NOMO-1 treated with dmso at 0.1 percent for 144 hours (cell line): ENCODE results near the gene SKIC8.

Source experiments
- DNase-seq: peaks from one replicate; lab custom pipeline; 2025; ENCODE audit not compliant: unreplicated experiment; lab: John Stamatoyannopoulos, UW

Gene SKIC8

DNA sequence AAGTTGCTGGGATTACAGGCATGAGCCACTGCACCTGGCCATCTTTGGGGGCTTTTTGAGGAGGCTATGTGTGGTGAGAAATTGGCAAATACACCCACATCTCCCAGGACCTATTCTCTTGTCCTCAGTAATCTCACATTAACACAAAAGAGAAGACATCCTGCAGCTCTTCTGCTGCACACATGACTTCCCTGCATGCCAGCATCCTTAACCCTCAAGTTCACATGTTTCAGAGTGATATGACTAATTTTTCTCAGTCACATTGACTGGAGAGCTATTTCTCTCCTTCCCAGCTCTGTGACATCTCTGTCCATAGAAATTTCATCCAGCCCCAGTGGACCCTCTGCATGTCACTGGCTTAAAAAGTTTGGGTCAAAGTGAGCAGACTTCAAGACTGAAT lies 1.9 kb upstream of the SKIC8 start:
- no peak for DNase-seq

DNA sequence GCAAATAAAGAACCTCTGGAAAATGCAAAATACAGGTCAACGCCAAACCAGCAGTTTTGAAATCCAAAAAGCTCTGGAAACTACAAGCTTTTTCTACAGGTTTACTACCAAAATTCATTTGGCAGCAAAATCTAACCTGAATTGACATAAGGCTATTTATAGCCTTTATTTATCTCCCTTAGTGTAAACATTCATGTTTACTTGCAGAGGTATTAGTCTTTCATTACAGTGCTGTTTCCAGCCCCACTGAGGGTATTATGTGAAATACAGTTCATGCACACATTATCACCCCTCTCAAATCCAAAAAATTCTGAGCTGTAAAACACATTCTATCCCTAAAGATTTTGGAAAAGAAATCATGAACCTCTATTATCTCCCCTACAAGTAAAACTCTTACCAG lies 7.2 kb downstream of the SKIC8 start:
- no peak for DNase-seq

DNA sequence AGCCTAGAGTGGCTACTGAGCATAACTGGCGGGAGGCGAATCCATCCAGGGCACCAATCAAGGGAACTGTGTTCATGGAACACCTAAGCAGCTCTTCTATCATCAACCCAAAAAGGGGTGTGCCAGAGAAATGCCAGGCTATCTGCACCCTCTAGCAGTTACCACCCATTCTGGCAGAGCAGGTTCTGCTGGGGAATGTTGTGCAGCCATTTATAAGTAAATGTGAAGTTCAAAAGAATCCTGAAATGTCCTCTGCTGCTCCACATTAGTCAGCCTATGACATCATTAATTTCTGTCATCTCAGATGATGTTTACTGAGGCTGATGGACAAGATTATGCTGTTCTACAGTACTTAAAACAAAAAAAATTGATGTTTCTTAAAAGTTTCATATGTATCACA lies 7.7 kb downstream of the SKIC8 start:
- no peak for DNase-seq

DNA sequence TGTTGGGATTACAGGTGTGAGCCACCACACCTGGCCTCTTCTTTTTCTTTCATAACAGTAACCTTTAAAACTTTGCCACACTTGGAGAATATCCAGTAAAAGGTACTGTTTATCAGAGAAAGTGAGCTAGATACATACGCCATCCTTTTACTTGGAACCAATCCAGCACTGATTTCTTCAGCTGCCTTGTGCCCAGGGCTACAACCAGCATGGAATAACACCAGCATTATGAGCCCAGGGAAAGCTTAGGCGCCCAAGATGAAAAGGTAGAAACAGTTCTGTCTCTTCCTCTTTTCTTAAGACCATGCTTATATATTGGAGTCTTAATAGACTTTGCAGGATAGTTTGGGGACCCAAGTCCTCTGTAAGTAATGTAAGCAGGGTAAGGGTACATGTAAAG lies 8.4 kb downstream of the SKIC8 start:
- DNase-seq, result no peak

DNA sequence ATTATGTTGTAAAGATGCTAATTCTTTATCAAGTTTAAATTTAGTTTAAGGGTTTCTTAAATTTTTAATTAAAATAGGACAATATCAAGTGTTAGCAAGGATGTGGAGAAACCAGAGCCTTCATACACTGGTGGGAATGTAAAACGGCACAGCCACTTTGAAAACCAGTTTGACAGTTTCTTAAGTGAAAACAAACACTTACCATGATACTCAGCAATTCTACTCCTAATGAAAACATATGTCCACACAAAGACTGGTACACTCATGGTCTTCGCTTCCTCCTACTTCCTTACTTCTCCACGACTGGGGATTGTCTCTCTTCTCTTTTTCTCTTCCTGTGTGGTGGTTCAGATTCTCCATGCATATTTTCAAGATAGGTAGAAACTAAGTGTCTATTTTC lies 9.2 kb downstream of the SKIC8 start:
- no peak for DNase-seq

DNA sequence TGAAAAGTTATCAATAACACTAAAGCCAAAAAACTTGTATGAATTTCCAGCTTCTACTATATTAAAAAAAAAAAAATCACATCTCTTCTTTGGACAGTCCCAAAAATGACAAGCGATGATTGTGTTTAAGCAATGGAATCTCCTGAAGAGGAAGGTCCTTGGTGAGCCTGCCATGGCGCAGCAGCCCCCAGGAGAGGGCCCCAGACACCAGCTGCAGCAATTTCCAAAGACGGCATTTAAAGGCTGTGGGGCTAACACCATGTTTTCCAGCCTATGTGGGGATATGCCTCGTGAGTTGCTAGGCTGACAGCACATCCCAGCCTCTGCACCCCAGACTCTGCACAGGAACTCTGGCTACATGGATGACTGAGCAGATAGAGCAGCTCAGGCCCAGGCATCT lies 14.7 kb downstream of the SKIC8 start:
- no peak for DNase-seq

DNA sequence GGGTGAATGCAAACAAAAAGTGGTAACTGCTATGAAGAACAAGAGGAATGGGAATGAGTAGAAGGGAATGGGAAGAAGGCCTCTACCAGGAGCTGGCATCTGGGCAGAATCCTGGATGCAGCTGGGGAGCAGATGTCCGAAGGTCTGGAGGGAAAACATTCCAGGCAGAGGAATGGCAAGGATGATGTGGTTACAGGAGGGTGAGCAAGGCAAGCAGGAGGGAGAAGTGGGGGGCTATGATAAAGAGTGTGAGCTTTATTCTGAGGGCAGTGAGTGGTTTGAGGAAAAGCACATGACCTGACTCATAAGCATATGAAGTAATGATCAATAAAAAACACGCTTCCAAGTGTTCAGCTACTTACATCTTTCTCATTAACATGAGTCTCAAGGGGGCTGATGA lies 17.1 kb downstream of the SKIC8 start:
- DNase-seq, result no peak

DNA sequence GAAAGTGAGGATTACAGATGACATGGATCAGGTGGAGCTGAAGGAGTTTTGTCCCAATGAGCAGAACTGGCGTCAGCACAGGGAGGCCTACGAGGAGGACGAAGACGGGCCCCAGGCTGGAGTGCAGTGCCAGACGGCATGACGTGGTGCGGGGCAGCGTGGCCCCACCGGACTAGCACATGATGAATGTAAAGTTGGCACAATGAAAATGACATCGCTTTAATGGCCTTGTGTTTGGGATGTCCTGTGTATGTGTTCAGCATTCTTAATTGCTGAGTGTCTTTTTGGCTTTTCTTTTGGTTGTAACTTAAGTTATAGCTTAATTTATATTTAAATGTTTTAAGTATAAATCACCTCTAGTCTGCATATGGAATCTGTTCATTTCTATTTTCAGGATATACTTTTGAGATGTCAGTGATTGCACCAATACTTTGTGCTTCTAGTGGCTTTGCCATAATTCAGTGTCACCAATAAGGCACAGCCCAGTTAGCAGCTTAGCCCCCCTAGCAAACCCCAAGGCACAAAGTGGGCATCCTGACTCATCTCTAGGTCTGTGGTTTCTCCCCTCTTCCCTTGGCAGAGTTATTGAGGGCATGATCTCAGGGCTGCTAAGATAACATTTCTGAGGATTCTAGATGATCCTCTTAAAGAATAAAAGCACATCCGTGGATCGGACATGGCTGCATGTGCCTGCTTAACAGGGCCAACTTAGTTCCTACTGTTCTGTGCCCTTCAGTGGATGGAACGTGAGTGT lies 18.9 kb downstream of the SKIC8 start:
- DNase-seq, result no peak

DNA sequence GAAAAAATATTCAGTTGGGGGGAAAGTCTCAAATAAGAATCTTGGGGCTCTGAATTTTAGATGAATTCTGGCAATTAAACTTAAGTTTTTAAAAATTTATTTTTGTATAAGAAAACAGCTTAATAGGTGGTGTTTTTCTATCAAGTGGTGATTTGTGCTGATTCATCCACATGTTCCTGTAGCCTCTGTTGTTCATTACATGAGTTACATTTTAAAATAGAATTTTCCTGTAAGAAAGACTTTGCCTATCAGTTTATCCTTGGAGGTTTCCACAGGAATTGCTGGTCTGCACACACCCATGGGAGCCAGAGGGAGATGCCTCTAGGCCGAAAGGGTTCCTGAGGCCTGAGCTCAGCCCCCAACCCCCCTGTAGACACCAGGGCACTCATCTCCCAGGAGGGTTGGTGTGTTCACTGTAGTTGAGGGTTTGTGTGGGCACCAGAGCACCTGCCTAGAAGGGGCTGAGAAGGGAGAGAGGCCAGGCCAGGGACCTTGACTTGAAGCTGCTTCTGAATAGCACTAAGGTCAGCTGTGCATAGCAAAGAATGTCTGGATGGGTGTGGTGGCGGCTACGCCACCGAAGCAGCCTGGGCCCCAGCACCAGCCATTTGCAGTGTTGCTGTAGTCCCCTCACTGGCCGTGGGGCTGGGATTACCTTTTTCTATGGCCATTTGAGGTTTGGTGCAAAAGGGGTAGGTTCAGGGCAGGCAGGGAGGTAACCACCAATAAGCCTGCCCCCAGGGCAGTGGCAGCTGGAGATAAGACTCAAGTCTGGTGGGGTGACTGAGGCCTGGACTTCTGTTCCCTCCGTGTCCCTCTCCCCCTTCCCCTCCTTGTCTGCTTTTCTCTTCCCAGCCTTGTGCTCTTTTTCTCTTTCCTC lies 23.1 kb downstream of the SKIC8 start:
- no peak for DNase-seq

DNA sequence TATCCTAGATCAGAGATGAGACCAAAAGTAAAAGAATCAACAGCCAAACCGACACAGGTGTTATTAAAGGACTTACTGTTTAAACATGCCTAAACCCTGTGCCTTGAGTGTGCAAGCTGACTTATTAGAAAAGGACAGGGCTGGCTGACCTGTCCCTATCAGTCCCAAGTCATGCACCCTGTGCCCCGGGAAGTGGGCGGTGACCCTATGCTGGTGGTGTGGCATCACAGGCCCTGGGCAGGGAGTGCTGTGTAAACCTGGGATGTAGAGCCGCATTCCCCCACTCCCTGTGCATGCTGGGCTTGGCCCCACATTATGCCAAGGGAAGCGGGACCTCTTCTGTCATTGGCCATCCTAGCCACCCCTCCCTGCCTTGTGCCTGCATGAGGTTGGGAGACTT lies 24.4 kb downstream of the SKIC8 start:
- DNase-seq, result no peak

DNA sequence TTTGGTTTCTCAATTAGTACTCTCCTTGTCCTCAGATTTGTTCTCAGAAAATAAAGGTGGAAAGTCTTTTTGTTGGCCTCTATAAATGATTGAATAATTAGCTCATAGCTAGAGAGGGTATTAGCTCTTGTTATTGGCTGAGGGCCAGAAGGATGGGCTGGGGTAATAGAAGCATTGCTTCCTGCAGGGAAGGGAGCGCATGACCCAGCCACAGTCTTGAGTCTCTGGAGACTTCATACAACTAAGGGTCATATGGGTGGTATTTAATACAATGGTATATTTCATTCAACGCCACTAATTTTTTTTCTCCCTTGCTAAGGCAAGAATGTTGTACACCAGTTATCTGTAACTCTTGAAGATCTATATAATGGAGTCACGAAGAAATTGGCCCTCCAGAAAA lies 26.6 kb downstream of the SKIC8 start:
- no peak for DNase-seq

DNA sequence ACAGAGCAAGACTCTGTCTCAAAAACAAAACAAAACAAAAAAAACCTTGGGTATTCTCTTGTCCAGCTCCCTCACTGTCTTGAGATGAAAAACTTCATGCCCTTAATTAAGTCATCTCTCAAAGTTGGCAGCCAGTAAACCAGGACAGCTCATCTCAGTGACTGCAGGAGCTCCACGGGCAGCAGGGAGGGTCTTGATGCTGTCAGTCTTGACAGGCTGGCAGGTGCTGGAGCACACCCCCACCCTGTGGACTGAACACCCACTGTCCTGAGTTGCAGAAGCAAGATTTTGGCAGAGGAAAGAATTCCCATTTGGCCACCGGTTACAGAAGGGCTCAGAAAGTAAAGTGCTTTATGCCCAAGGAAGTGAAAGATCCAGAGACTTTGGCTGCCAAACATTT lies 27.1 kb downstream of the SKIC8 start:
- no peak for DNase-seq

DNA sequence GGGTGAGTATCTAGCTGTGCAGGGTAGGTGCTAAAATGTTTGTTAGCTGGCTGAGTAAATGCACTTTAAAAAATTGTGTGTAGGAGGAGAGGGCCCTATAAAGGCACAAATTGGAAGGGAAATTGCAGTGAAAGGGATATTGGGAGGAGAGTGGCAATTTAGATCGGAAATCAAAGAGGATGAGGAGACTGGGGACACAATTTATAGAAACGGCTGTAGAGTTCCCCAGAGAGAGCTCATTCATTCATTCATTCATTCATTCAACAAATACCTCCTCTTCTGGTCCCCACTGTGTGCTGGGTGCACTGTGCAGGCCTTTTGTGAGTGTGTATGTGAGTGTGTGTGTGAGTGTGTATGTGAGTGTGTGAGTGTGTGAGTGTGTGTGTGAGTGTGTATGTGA lies 32.6 kb downstream of the SKIC8 start:
- no peak for DNase-seq

DNA sequence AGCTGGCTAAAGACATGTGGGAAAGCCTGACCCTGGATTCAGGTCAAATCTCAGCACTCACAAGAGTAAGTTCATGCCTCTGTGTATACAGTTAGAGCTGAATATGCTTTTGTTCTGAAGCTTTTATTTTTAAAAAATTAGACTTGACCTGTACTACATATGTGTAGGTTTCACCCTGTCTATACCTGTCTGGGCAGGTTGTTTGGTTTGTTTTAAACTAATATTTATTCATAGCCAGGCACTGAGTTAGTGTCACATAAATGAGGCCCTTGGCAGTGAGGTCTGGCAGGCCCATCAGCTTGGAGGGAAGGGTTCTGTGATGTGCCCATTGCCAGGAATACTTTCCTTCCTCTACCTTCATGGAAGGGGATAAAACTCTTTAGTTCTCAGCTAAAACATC lies 33.2 kb downstream of the SKIC8 start:
- no peak for DNase-seq

DNA sequence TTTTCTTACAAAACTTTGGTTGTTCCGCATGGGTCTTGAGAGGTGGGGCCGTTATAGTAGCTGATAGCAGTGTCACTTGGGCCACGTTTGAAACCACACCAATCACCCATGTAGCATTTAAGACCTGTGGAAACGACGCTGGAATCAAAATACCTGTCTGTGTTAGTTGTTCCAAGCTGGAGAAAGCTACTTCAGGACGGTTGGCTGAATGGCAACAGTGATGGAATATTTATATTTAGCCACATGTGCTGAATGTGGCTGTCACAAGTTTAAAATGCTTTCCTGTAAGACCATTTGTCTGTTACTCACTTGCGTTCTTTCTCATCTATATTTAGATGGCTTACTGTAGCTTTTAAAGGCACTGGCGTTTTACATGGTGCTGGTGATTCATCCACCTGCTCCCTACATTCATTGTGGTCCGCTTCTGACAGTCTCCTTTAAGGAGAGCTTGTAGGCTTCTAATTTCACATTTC lies 33.6 kb downstream of the SKIC8 start:
- DNase-seq, result no peak

DNA sequence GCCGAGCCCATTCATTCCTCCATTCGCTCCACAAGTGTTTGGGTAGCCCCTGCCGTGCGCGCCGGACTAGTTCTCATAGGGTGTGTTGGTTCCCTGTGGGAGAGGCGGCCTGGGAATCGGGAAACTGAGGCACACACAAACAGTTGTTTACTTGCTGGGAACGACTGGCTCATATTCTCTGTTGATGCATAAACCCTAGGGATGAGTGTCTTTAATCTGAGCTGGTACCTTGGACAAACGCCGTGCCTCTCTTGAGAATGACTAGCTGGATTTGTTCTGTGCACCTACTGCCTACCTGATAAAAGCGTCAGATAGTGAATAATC lies 34.3 kb downstream of the SKIC8 start:
- no peak for DNase-seq

DNA sequence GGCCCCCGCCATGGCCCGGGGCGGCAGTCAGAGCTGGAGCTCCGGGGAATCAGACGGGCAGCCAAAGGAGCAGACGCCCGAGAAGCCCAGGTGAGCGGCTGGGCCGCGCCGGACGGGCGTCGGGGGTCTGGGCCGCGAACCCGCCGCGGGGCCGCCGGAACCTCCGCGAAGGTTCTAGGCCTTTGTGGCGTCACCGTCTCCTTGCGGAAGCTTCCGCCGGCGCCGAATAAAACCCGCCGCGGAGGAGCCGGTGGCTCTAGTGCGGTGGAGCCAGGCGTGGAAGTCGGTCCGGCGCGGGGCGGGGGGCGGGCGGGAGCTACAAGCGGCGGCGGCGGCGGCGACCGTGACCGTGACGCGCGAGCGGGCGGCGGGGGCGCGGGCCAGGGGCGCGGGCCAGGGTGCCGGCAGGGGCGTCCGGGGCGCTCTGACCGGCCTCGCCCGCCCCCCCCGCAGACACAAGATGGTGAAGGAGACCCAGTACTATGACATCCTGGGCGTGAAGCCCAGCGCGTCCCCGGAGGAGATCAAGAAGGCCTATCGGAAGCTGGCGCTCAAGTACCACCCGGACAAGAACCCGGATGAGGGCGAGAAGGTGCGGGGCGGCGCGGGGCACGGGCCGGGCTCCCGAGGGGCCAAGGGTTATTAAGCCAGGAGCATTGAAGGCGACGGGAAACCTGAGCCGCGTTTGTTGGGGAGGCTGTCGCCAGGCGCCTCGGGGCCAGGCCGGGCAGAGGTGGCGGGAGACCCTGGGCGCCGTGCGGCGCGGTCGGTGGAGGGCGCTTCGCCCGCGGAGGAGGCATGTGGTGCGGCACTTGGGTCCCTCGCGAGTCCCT lies 34.9 kb downstream of the SKIC8 start, which contains the start of gene DNAJA4:
DNAJA4 (plus strand) TSS at position 259 of the 833 bp plus-strand sequence; CDS start at position 461, 202 bp downstream.
- DNase-seq, result peak; percentile 26

DNA sequence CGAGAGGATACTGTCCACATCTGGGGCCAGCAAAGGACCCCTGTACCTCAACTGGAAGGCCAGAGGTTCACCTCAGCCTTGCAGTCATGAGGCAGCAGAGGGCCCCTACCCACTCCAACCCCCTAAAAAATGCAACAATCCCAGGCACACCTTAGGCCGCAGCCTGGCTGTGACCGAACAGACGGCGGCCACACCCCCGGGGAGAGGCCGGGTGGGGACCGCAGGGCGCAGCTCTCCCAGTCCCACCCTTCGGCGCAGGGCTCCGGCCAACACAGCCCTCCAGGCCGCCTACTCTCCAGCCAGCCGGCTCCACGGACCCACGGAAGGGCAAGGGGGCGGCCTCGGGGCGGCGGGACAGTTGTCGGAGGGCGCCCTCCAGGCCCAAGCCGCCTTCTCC lies 35.5 kb downstream of the SKIC8 start:
- DNase-seq, result no peak

DNA sequence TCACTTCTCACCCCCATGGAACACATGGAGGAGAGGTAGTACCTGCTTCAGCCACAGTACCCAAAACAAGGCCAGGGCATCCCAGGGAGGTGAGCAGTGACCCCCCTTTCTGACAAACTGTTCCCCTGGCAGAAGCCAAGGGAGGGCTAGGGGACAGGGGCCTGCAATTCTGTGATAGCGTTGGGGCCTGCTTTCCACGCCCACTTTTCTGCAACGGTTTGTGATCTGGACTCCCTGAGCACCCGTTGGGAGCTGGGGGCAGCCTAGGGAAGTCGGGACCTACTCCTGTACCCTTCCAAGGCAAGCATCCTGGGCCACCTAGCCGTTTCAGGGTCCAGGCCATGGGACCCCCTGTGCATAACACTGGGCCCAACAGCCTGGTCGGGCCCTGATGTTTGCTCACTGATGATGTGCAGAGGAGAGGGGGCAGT lies 36.0 kb downstream of the SKIC8 start:
- DNase-seq, result no peak

DNA sequence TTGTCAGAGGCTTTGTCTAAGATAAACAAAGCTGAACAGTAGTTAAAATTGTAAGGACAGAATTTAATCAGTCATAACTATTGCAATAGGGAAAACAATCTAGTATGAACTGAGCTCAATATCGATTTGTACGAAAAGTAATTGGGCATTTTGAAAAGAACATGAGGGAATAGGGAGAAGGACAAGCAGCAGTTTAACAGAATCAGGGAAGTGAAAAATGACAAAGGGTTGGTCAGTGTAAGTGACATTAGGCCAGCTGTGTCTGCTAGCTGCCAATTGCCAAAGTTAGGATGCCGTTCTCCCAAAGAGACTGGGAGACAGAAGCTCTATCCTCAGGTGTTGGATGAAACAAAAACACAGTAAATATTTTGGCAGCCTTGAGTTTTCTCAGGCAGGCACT lies 38.3 kb downstream of the SKIC8 start:
- no peak for DNase-seq

DNA sequence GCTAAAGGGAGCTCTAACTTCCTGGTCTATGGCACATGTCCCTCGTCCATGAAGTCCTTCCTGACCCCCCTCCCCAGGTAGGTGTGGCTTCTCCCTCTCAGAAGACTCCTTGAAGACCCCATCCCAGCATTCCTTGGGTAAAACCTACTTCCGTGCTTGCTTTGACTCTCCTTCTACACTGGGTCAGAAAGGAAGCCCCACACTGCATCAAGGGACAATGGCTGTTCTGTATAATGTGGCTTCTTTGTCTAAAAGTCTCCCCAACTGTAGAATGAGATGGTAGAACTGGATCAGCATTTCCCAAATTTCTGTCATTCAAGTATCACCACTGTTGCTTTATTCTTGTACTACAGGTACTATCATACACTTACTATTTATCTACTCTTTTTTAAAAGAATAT lies 38.9 kb downstream of the SKIC8 start:
- DNase-seq, result no peak
